NOMO-1 (cell line): ENCODE results near the gene CCDC102B.
"Not testable (repeated sequence)": the region's sequence is repeated elsewhere in the genome, so short reads cannot be mapped to it uniquely, and the experiment has no call there.

Experiments used
- DNase-seq, 2 experiments: peaks; one replicate each; lab custom pipeline; 2025; ENCODE audit not compliant: unreplicated experiment in 2 of 2; lab: John Stamatoyannopoulos, UW

Gene CCDC102B

GRCh38 chr18:68826121-68826520 is 28.2 kb downstream of the CCDC102B start:
- DNase-seq, result peak in 1 of 2 experiments; percentile 1

DNA sequence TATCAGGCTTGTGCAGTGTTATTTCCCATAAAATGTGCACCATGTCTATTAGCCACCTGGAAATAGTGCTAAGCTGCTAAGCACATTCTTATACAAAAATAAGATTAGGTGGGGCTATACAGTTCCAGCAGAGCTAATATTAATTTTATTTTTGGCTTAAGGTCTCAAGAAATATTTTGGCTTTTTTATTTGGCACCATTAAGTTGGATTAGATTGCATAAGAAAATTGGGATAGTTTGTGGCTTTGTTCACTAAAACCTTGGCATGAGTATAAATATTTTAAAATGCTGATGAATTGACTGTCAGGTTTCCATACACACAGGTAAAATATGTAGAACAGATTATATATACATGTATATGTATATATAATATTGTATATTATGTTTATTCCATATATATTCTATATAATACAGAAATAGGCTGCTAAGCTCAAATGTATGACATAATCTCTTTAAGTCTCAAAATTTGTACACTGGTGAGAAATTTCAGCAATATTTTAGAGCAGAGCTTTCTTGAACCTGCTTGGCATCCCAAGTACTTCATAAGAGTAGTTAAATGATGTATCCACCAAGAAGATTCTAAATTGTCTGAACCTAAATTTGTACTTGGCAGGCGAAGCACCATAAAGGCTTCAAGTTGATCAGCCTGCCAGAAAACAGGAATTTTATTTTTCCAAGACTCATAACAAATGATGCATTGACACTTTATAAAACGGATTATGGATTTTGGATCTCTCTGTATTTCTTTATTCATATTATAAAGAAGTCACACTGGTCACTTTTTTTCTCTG is 32.6 kb downstream of the CCDC102B start:
- DNase-seq, result no peak

DNA sequence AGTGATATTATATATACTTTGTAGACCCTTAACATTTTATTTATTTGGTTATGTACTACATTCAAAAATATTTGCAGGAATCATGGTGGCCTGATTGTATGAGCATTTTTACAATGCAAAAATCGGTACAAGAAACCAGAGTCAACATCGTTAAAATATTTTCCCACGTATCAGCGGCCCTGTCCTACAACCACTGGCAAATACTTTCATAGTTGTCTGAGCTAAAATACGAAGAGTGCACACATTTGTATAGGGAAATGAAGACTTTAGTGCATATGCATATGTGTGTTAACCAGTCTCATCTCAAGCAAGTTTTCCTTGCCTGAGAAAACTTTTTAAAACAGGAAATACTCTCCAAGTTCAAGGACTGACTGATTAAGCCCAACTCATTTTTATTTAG is 35.9 kb downstream of the CCDC102B start:
- no peak for DNase-seq

- DNase-seq, result peak; percentile 30 to 76
These were observed 40.0 kb downstream of the CCDC102B start for GRCh38 chr18:68837665-68838451.

DNA sequence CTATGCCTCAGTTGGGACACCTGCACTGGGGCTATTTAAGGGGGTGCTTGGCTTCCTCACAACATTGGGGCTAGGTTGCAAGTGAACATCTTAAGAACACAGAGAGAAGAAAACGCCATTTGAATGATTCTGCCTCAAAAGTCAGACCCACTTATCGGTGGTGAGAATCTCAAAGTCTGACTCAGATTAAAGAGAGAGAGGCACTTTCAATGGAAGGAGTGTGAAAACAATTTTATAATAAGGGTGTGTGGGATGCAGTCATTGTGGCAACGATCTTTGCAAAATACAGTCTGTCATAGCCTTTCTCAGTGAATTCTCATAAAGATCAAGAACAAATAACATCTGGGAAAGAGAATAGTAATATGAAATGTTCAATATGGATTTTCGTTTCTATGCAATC is 41.8 kb downstream of the CCDC102B start:
- DNase-seq, result no peak

DNA sequence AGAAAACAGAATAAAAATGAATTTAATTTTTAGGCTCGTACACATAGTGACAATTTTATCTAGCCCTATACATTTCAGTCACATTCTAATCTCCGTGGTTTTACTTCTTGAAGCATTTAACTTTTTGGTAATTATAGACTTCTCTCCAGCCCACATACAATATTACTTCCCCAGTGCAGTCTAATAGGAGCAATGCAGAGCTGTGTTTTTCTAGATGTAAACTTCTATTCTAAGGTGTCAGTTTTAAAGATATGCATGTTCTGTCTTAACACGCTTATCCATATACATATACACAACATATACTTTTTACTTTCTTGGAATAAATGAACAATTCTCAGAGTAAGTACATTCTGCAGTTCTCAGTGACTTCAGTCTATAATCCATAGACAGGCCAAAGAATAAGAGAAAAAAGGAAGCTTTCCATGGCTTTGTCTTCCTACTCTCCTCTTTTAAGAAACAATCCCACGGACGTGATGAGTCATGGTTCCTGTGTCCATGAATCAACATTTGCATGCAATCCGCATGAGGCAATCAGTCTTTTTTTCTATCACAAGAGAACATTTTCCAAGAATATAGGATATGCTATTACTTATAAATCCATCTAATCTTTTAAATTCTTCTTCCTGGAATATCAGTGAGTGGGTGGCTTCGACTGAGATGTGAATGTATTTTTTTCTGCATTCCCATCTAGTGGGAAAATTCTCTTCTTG is 42.8 kb downstream of the CCDC102B start:
- peak; percentile 3 to 36 for DNase-seq

- no peak for DNase-seq
These were observed 43.4 kb downstream of the CCDC102B start for GRCh38 chr18:68841301-68841700.

DNA sequence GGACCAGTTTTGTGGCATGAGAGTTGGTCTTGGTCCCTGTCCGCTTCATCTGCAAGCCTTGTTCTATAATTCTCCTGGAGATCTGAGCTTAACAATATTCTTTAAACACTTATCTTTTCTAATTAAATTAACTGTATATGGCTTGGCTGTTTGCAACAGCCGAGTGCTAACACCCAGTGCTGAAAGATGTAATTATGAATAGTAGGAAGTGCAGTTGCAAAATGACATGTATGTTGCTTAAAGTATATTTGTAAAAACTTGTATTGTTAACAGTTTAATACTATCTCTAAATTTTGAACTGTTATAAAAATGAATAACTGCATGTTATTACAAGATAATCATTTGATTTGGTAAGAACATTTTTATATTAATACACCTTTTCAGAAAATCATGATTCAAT is 45.1 kb downstream of the CCDC102B start:
- peak in 1 of 2 experiments; percentile 16 for DNase-seq

GRCh38 chr18:68843473-68844089 is 45.7 kb downstream of the CCDC102B start:
- DNase-seq, result no peak

DNA sequence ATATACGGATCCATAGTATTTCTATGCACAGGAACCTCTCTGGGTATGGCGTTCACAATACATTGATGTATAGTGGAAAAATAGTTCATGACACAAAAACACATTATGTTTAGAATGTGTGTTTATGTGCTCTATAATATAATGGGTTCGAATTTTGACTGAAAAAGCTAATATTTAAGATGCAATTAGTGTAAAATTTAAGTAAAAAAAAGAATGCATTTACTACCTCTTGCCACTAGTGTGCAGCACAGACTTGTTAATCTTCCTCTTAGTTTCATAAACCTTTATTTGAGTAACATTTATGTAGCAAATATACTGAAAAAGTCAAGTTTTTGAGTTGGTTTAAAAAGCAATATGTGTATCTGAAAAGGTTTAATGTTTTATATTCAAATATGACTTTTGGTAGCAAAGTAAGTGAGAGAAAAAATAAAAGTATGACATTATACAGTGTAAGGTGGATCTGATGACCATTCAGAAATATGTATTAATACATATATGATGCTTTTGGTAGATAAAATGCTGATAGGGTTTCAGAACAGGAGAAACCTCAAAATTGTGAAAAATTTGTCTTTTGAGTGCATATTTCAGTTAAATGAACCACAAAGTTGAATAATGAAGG is 49.4 kb downstream of the CCDC102B start:
- peak in 1 of 2 experiments; percentile 38 for DNase-seq

DNA sequence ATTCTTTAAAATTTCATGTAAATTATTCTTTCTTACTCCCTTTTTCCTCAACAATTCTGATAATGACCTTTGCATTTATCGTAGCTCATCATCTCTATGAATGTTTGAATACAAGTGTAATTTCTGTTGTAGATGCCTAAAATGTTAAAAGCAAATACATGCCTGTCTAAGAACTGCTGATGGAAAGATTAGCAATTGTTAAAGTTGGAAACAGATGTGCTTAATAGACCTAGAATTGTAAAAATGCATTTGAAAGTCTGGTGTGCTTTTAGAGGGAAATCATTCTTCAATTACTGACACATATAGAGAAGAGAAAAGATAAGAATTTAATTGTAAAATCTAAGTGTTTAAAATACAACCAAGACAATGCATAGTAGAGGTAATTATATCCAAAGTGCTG is 50.4 kb downstream of the CCDC102B start:
- no peak for DNase-seq

GRCh38 chr18:68854786-68855391 is 57.0 kb downstream of the CCDC102B start:
- no peak for DNase-seq

DNA sequence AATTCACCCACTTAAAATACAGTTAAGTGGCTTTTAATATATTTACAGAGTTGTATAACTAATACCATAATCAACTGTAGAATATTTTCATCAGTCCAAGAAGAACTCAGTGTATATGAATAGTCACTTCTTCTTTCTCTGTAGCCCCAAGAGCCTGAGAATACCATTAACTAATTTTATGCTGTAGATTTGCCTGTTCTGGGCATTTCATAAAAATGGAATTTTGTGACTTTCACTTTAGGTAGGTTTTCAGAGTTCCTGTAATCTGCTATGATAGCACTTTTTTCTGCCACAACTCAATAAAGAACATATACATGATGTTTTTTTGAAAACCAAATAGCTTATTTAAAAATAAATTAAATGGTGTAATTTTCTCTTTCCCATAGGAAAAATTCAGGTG is 57.6 kb downstream of the CCDC102B start:
- DNase-seq, result no peak

GRCh38 chr18:68861365-68861764 is 63.5 kb downstream of the CCDC102B start:
- no peak for DNase-seq

GRCh38 chr18:68865021-68865420 is 67.1 kb downstream of the CCDC102B start:
- DNase-seq, result peak; percentile 64 to 68

GRCh38 chr18:68865503-68865902 is 67.6 kb downstream of the CCDC102B start:
- no peak for DNase-seq

- DNase-seq, result no peak
These were observed 75.1 kb downstream of the CCDC102B start for GRCh38 chr18:68873003-68873402.

- no peak for DNase-seq
These were observed 76.5 kb downstream of the CCDC102B start for GRCh38 chr18:68874361-68874760.

GRCh38 chr18:68879947-68880346 is 82.1 kb downstream of the CCDC102B start:
- DNase-seq, result not testable (repeated sequence)

GRCh38 chr18:68887410-68887809 is 89.5 kb downstream of the CCDC102B start:
- no peak for DNase-seq
